Measurements from ENCODE around the gene YDJC.
"Not testable (repeated sequence)": the region's sequence is repeated elsewhere in the genome, so short reads cannot be mapped to it uniquely, and the experiment has no call there.

Gene YDJC

GRCh38 chr22:21651521-21652009 is 21.7 kb upstream of the YDJC start:
- DNase-seq (ENCODE audit: low read depth), result no peak

DNA sequence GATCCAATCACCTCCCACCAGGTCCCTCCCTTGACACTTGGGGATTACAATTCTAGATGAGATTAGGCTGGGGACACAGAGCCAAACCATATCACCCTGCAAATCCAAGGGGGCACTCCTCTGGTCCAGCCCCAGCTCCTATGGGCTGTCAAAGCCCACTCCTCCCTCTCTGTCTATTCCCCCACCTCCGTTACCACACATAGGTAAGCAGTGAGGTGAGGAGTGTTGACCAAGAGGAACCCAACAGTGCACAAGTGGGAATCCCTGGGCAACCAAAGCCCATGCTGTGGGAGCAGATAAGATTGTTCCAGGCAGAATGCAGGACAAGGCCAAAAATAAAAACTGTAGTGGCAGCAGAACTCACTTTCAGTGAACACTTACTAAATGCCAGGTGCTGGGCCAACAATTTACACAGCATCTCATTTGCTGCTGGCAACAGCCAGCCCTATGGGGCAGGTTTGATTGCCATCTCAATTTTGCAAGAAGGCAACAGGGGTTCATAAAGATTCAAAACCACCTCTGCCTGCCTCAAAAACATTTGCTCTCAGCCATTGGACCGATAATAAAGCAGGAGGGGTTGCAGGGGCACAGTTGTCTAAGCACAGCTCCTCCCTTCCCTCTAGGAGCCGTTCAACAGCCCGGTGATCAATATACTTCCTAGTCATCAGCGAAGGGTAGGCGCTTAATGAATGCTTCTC is 21.1 kb upstream of the YDJC start:
- no peak for DNase-seq (ENCODE audit: low read depth)

GRCh38 chr22:21650280-21650679 is 20.5 kb upstream of the YDJC start:
- no peak for DNase-seq (ENCODE audit: low read depth)

DNA sequence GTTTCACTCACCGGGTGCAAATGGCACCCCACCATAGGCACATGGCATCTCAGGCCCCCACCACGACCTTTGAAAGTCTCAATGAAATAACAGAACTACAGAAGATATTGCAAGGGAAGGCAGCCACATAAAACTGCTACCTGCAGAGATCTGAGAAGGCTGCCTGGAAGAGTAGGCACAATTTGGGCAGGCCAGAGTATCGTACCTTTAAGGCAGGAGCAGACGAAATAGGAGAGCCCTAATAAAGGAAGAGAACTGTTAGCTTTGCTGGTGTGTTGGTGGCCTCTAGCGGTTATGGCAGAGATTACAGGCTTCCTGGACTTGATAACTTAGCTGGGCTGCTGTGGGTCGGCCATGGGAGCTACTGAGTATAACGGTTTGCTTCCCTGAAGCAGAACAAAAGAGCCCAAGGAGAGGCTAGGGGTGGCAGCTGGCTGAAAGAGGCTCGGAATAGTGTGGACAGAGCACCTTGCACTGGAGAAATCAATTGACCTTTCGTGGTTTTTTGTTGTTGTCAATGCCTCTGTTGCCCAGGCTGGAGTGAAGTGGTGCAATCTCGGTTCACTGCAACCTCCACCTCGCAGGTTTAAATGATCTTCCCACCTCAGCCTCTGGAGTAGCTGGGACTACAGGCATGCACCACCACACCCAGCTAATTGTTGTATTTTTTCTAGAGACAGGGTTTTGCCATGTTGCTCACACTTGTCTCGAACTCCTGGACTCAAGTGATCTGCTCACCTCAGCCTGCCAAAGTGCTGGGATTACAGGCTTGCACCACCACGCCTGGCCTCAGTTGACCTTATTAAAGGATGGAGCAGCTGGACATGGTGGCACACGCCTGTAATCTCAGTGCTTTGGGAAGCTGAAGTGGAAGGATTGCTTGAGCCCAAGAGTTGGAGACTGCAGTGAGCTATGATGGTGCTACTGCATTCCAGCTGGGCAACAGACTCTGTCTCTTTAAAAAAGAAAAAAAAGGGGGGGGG is 17.1 kb upstream of the YDJC start:
- peak; percentile 67 for DNase-seq (ENCODE audit: low read depth)

DNA sequence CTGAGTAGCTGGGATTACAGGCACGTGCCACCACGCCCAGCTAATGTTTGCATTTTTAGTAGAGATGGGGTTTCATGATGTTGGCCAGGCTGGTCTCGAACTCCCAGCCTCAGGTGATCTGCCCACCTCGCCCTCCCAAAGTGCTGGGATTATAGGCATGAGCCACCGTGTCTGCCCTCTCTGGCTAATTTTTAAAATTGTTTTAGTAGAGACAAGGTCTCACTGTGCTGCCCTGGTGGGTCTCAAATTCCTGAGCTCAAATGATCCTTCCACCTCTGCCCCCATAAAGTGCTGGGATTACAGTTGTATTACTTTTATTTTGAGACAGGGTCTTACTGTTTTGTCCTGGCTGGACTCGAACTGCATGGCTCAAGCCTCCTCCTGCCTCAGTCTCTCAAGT is 15.7 kb upstream of the YDJC start:
- not testable (repeated sequence) for DNase-seq (ENCODE audit: low read depth)

GRCh38 chr22:21643533-21644357 is 13.9 kb upstream of the YDJC start:
- no peak for DNase-seq (ENCODE audit: low read depth)

DNA sequence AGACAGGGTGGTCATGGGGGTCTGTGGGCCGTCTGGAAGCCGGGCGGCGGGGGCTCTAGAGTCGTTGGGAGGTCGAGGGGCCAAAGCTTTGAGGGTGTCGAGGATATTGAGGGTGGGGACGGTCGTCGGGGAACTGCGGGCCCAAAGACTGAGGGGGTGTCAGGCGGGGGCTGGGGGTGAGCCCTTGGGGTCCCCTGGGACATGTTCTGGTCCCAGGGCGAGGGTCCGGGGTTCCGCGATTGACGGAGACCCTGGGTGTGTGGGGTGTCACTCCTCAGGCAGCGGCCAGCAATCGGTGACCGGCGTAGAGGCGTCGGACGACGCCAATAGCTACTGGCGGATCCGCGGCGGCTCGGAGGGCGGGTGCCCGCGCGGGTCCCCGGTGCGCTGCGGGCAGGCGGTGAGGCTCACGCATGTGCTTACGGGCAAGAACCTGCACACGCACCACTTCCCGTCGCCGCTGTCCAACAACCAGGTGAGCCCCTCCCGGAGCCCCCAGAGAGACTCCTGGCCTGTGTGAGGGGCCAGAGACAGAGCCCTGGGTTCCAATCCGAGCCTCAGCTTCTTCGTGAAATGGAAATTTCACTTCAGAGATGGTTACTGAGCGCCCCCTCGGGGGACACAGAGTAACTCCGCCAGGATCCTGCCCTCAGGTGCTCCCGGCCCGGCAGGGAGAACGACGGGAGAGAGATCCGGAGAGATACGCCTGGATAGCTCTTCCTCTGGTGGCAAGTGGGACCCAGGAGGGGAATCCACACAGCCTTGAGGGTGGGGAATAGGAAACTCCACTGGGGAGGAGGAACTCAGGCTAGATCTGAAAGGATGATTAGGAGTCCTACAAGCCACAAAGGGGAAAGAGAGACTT is 13.0 kb upstream of the YDJC start:
- DNase-seq (ENCODE audit: low read depth), result no peak

- DNase-seq (ENCODE audit: low read depth), result peak; percentile 96
Measured at GRCh38 chr22:21641789-21642583, 12.2 kb upstream of the YDJC start, which contains the start of gene SDF2L1. TSS of gene SDF2L1 (plus strand) at chr22:21642302. CDS start at chr22:21642337, 35 bp downstream.

DNA sequence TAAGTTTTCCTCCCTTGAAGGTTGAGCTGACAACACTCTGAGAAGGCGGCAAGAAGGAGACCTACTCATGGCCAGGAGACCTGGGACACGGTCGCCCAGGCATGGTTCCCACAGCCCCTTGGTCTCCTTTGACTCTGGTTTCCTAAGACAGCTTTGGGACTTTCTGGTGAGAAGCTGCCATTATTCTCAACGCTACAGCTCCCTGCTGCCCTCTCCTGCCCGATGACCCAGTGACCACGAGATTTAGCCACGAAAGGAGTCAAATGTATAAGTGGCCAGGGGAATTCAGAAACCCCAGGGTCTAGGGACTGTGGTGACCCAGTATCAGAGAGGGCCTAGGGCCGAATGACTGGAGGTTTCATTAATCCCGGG is 11.6 kb upstream of the YDJC start:
- DNase-seq (ENCODE audit: low read depth), result no peak

GRCh38 chr22:21640810-21641209 is 11.0 kb upstream of the YDJC start:
- DNase-seq (ENCODE audit: low read depth), result no peak

DNA sequence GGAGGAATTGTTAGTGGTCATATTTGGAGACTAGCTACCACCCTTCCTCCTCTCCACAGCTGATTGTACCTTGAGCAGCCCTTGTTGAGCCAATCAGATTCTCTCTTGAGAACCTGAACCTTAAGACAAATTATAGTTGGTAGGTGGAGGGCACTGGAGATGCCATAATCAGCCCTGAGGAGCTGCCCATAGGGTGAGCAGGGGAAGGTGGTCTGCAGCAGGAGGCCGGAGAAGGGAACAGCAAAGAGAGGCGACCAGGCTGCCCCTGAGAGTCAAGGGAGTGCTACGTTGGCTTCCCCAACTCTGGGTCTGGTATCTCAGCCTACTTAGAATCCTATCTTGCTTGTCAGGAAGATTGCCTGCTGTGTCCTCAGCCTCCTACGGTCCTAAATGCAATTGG is 9.5 kb upstream of the YDJC start:
- DNase-seq (ENCODE audit: low read depth), result no peak

DNA sequence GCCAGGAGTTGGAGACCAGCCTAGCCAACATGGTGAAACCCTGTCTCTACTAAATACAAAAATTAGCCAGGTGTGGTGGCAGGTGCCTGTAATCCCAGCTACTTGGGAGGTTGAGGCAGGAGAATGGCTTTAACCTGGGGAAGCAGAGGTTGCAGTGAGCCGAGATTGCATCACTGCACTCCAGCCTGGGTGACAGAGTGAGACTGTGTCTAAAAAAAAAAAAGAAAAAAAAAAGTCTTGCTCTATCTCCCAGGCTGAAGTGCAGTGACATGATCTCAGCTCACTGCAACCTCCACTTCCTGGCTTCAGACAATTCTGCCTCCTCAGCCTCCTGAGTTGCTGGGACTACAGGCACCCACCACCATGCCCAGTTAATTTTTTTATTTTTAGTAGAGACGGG is 7.6 kb upstream of the YDJC start:
- not testable (repeated sequence) for DNase-seq (ENCODE audit: low read depth)

DNA sequence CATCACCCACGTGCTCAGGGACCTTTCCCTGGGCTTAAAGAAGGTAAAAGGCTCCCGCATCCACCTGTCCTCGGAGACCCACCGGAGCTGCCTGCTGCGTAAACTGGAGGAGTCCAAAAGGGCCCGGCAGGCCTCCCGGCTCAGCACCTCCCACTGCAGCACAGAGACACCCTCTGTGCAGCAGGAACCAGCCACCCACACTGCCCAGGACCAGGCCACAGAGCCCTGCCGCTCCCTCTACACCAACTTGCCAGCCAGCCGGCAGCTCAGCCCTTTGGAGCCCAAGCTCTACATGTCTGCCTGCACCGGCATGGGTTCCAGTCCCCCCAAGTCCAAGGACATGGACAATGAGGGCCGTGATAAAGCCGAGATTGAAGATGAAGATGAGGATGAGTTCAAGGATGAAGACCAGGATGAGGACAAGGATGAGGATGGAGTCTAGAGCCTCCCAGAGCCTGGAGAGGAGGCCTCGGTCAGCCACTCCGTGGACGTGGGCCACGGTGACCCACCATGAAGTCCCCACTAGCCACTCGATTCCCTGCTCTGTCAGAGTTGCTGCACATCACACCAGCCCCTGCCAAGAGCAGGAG is 6.9 kb upstream of the YDJC start:
- DNase-seq (ENCODE audit: low read depth), result no peak

GRCh38 chr22:21635771-21636510 is 6.1 kb upstream of the YDJC start:
- DNase-seq (ENCODE audit: low read depth), result no peak

- DNase-seq (ENCODE audit: low read depth), result no peak
Measured at GRCh38 chr22:21634844-21635243, 5.0 kb upstream of the YDJC start.

- no peak for DNase-seq (ENCODE audit: low read depth)
Measured at GRCh38 chr22:21634081-21634480, 4.3 kb upstream of the YDJC start.

DNA sequence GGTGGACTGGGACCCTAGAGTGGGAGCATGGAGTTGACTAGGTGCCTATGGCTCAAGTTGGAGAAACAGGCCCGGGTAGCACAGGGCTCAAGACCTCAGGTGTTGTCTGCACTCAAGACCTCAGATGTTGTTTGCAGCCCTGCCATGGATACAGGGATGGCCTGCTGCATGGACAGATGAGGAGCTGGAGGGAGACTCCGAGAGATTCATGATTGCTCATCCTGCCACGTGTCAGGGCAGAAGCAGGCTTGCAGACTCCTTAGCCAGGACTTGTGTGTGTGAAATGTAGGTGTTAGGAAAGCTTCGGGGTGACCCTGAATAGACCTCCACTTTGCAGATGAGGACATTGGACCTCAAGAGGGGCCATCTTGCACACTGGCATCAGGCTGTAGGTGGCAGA is 3.7 kb upstream of the YDJC start:
- no peak for DNase-seq (ENCODE audit: low read depth)

GRCh38 chr22:21632931-21633330 is 3.1 kb upstream of the YDJC start:
- DNase-seq (ENCODE audit: low read depth), result no peak

DNA sequence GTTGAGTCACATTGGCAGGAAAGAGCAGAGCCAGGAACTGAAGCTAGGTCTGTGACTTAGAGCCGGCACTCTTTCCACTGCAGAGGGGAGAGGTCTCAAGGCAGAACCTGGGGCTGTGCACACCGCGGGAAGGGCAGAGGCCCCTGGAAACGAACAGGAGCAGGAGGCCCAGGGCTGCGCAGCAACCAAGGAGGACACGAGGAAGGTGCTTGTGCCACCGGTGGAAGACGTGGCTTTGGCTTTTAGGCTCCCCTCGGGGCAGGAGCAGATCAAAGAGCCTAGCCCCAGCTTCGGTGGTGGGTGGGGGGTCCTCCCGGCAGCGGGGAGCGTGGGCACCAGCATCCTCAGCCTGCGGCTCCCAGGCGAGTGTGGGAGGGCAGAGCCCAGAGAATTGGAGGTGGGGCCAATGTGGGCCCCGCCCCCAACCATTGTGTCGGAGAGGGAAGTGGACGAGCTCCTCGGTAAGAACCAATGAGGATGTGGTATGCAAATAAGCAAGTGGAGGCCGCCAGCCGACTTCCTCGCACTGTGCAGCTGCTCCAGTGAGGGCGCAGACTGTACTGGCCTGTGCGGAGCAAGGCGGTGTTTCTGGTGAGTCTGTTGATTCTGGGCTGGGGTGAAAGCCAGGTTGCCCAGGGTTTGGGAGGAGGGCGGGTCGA is 2.5 kb upstream of the YDJC start, which contains the start of gene CCDC116:
CCDC116 (plus strand) TSS at position 524 of the 659 bp plus-strand sequence. CDS start 422 bp downstream, outside the sequence.
- no peak for DNase-seq (ENCODE audit: low read depth)
